Body of pancreas (tissue), 4 donors: ENCODE data around the gene PTPRZ1.

Source experiments
- CTCF ChIP-seq, 7 experiments: fragments of 450-650 bp in 4 of 7; fragments of 200-600 bp in 3 of 7; sonication (generic) in 3 of 7; IDR thresholded peaks; one replicate each; pipeline ENCODE4 v1.5.1; 2016 to 2019; ENCODE audit warnings: antibody characterized with exemption in 7 of 7
- POLR2A ChIP-seq, 3 donors: fragments of 450-650 bp; IDR thresholded peaks; one replicate each; pipeline ENCODE4 v1.6.1; 2016; ENCODE audit warnings: antibody characterized with exemption in 3 of 3, mild to moderate bottlenecking in 2 of 3

GRCh38 chr7:122070062-122070461 lies 197.1 kb downstream of the PTPRZ1 start:
- no peak for TF ChIP-seq CTCF (IDR thresholded peaks at IDR 0.05)
- TF ChIP-seq POLR2A (IDR thresholded peaks at IDR 0.05), result no peak
